ENCODE data around the gene LONP2.

LONP2 gene

GRCh38 chr16:48354877-48355855 is 111.1 kb downstream of the LONP2 start:
- no peak overlapping the region for H3K27ac ChIP-seq
- TF ChIP-seq CTCF (conservative IDR thresholded peaks at IDR 0.05), result no peak

- H3K27ac ChIP-seq, result no peak overlapping the region
- TF ChIP-seq ZFX (IDR thresholded peaks at IDR 0.05), result no peak
Measured at GRCh38 chr16:48356633-48357376, 112.7 kb downstream of the LONP2 start.

GRCh38 chr16:48358419-48358818 is 114.3 kb downstream of the LONP2 start:
- no peak overlapping the region for H3K27ac ChIP-seq
- TF ChIP-seq ZFX (IDR thresholded peaks at IDR 0.05), result no peak
- TF ChIP-seq CTCF (conservative IDR thresholded peaks at IDR 0.05), result no peak

GRCh38 chr16:48359983-48360382 is 115.9 kb downstream of the LONP2 start:
- no peak overlapping the region for H3K27ac ChIP-seq
- no peak for TF ChIP-seq CTCF (conservative IDR thresholded peaks at IDR 0.05)
- no peak for TF ChIP-seq ZFX (IDR thresholded peaks at IDR 0.05)

- H3K27ac ChIP-seq, result no peak overlapping the region
- TF ChIP-seq CTCF (conservative IDR thresholded peaks at IDR 0.05) (no peak), ZFX (IDR thresholded peaks at IDR 0.05) (no peak)
Measured at GRCh38 chr16:48361012-48361411, 116.9 kb downstream of the LONP2 start.

- TF ChIP-seq CTCF (conservative IDR thresholded peaks at IDR 0.05) (no peak), ZFX (IDR thresholded peaks at IDR 0.05) (no peak)
- no peak overlapping the region for H3K27ac ChIP-seq
Measured at GRCh38 chr16:48361540-48362144, 117.5 kb downstream of the LONP2 start.

GRCh38 chr16:48365025-48365600 is 121.0 kb downstream of the LONP2 start:
- no peak for TF ChIP-seq ZFX (IDR thresholded peaks at IDR 0.05)
- no peak for TF ChIP-seq CTCF (conservative IDR thresholded peaks at IDR 0.05)
- peak overlapping the region; percentile 79 for H3K27ac ChIP-seq
